Neural progenitor cell (in vitro differentiated cells): ENCODE data around the gene DCAF4. TPM values are rescaled to one million over a fixed set of nuclear protein-coding genes. Genes with fewer than 3 reads are reported as not detected.

Experiments
- DNase-seq: peaks from one replicate; pipeline ENCODE4 v3.0.0-alpha.2; 2016; ENCODE audit warnings: low spot score
- H2AFZ ChIP-seq: fragments of 200-600 bp; sonication (generic); replicated peaks from 2 replicates; pipeline ENCODE4 v1.6.1; 2016; ENCODE audit warnings: antibody characterized with exemption
- H3F3A ChIP-seq: fragments of 200-600 bp; sonication (generic); 2 replicates; pipeline ENCODE4 v1.6.1; 2016; ENCODE audit warnings: antibody characterized with exemption, low read depth
- H3K27ac ChIP-seq: fragments of 200-600 bp; sonication (generic); 2 replicates; pipeline ENCODE4 v1.5.1; 2016; ENCODE audit warnings: mild to moderate bottlenecking
- H3K27me3 ChIP-seq: fragments of 200-600 bp; sonication (generic); 2 replicates; pipeline ENCODE4 v1.6.1; 2016; ENCODE audit warnings: mild to moderate bottlenecking, moderate library complexity
- H3K36me3 ChIP-seq: fragments of 200-600 bp; sonication (generic); 2 replicates; pipeline ENCODE4 v1.5.1; 2016
- H3K4me1 ChIP-seq: fragments of 200-600 bp; sonication (generic); 2 replicates; pipeline ENCODE4 v1.6.1; 2016; ENCODE audit warnings: mixed run types
- H3K4me2 ChIP-seq: fragments of 200-600 bp; sonication (generic); 2 replicates; pipeline ENCODE4 v1.6.1; 2016
- H3K4me3 ChIP-seq: fragments of 200-600 bp; sonication (generic); 2 replicates; pipeline ENCODE4 v1.5.1; 2016
- H3K79me2 ChIP-seq: fragments of 200-600 bp; sonication (generic); 2 replicates; pipeline ENCODE4 v1.6.1; 2016; ENCODE audit warnings: low read depth
- H3K9ac ChIP-seq: fragments of 200-600 bp; sonication (generic); 2 replicates; pipeline ENCODE4 v1.6.1; 2016
- H3K9me3 ChIP-seq: fragments of 200-600 bp; sonication (generic); 2 replicates; pipeline ENCODE4 v1.5.1; 2016; ENCODE audit warnings: low read depth
- H4K20me1 ChIP-seq: fragments of 200-600 bp; sonication (generic); 2 replicates; pipeline ENCODE4 v1.6.1; 2016; ENCODE audit warnings: low read depth
- H3K27ac Mint-ChIP-seq: 3 replicates; pipeline ENCODE4 v1.8.0; 2021; ENCODE audit warnings: mixed read lengths
- H3K27me3 Mint-ChIP-seq: 2 replicates; pipeline ENCODE4 v1.8.0; 2022; ENCODE audit warnings: low read depth, mild to moderate bottlenecking, inconsistent platforms, moderate library complexity, mixed read lengths; ENCODE audit not compliant: insufficient read depth
- H3K36me3 Mint-ChIP-seq: 3 replicates; pipeline ENCODE4 v1.8.0; 2021; ENCODE audit warnings: mixed read lengths
- H3K4me1 Mint-ChIP-seq: 3 replicates; pipeline ENCODE4 v1.8.0; 2021; ENCODE audit warnings: mixed read lengths
- H3K4me3 Mint-ChIP-seq: 3 replicates; pipeline ENCODE4 v1.8.0; 2021; ENCODE audit warnings: mild to moderate bottlenecking, moderate library complexity, mixed read lengths
- H3K9me3 Mint-ChIP-seq: 3 replicates; pipeline ENCODE4 v1.8.0; 2020; ENCODE audit warnings: mixed read lengths
- EZH2 ChIP-seq: fragments of 200-600 bp; sonication (generic); IDR thresholded peaks from 2 replicates; pipeline ENCODE4 v1.6.1; 2017; ENCODE audit warnings: antibody characterized with exemption, mild to moderate bottlenecking, moderate library complexity
- EZH2phosphoT487 ChIP-seq: fragments of 200-600 bp; sonication (generic); IDR thresholded peaks from 2 replicates; pipeline ENCODE4 v1.6.1; 2017; ENCODE audit warnings: antibody characterized with exemption
- total RNA-seq: library from RNA; depleted of rRNA; stranded (reverse); fragments of >200 nt; gene quantifications from 2 replicates; pipeline ENCODE4 v1.2.3, GENCODE V29; 2015; ENCODE audit warnings: low replicate concordance
- TF ChIP-seq, protein P1 (sequence below): fragments of 200-600 bp; sonication (generic); IDR thresholded peaks from 2 replicates; pipeline ENCODE4 v1.5.1; 2017; ENCODE audit warnings: antibody characterized with exemption, mild to moderate bottlenecking

The DCAF4 gene
- total RNA-seq, 1 donor from 2014 or later, result 3.7 TPM

DNA sequence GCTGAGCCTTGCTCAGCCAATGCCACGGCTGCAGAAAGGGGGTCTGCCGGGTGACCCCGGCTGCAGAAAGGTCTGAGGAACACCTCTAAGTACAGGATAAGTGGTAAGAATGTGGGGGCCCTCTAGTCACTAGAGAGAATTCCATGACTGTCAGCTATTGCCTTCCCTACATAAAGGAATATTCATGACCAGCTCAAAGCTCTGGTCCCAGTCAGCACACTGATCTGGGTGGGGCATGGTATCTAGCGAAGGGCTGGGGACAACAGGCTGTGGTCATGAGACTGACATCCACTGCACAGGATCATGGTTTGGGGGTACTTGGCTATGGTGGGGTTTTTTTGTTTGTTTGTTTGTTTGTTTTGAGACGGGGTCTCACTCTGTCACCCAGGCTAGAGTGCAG lies 42.1 kb downstream of the DCAF4 start:
- Histone ChIP-seq H3K27me3 (no peaks in the 10 kb centered on the region), H3K9ac (no peak overlapping the region), H3K36me3 (no peaks in the 10 kb centered on the region), H3K4me3 (no peak overlapping the region), H3K4me1 (no peaks in the 10 kb centered on the region), H3K9me3 (no peaks in the 10 kb centered on the region), H3K4me2 (no peak overlapping the region), H3K27ac (no peak overlapping the region), H2AFZ (no peak overlapping the region), H3K79me2 (no peaks in the 10 kb centered on the region), H4K20me1 (no peaks in the 10 kb centered on the region), H3F3A (no peaks in the 10 kb centered on the region)
- peaks cover 8% of the 10 kb centered on the region for H3K36me3 Mint-ChIP-seq
- DNase-seq, result no peak
- peak overlapping the region; percentile 53 for H3K27ac Mint-ChIP-seq
- peaks cover 6% of the 10 kb centered on the region for H3K4me1 Mint-ChIP-seq
- peaks cover 5% of the 10 kb centered on the region for H3K27me3 Mint-ChIP-seq
- H3K9me3 Mint-ChIP-seq, result no peaks in the 10 kb centered on the region
- TF ChIP-seq, protein P1, sequence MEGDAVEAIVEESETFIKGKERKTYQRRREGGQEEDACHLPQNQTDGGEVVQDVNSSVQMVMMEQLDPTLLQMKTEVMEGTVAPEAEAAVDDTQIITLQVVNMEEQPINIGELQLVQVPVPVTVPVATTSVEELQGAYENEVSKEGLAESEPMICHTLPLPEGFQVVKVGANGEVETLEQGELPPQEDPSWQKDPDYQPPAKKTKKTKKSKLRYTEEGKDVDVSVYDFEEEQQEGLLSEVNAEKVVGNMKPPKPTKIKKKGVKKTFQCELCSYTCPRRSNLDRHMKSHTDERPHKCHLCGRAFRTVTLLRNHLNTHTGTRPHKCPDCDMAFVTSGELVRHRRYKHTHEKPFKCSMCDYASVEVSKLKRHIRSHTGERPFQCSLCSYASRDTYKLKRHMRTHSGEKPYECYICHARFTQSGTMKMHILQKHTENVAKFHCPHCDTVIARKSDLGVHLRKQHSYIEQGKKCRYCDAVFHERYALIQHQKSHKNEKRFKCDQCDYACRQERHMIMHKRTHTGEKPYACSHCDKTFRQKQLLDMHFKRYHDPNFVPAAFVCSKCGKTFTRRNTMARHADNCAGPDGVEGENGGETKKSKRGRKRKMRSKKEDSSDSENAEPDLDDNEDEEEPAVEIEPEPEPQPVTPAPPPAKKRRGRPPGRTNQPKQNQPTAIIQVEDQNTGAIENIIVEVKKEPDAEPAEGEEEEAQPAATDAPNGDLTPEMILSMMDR, result no peak
- TF ChIP-seq EZH2phosphoT487 (no peak), EZH2 (no peak)
- H3K4me3 Mint-ChIP-seq, result no peak overlapping the region

DNA sequence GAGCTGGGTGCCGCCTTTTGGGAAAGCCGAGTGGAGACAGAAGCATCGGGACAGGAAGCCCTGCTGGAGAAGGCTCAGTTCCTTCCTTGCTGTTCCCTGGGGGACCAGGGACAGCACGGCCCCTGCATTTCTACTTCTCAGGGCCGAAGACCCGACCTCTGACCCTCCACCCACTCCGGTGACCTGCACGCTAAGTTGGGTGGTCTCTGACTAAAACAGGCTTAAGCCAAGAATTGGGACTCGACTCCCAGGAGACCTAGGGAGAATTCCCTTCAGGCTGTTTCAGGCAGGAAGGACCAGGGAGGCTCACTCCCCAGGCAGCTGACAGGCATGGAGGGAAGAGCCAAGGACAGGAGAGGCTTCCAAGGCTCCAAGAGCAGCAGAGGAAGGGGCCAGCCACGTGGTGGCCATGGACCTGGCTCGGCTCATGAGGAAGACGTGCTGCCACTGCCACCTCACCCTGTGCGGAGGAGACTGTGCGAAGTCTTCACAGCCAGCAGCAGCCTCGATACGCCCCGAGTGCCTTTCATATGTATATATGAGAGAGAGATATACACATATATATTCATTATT lies 43.9 kb downstream of the DCAF4 start:
- H3K27me3 ChIP-seq, result no peaks in the 10 kb centered on the region
- H3K9me3 Mint-ChIP-seq, result no peaks in the 10 kb centered on the region
- peak overlapping the region; percentile 42 for H3K27ac Mint-ChIP-seq

DNA sequence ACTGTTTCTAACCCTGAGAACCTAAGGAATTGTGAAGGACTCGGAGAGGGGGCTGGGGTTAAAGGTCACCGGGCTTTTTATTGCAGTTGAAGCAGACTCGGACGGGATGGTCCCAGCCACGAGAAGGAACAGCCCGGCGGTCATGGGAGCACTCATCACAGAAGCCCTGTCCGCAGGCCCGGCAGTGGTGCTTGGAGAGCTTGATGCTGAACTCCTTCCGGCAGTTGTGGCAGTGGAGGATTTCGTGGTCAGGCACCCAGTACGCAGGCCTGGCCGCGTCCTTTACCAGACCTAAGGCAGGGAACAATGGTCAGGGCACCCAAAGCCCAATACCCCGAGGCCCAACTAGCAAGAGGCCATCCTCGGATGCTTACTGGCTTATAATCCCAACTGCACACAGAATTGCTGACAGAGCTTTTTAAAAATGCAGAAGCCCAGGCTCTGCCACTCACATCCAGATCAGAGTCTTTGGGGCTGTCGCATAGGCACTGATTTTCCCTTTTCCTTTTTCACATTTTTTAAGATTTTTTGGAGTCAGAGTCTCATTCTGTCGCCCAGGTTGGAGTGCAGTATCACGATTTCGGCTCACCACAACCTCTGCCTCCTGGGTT lies 44.7 kb downstream of the DCAF4 start:
- no peaks in the 10 kb centered on the region for H3K79me2 ChIP-seq
- no peak overlapping the region for H3K4me3 ChIP-seq
- H3F3A ChIP-seq, result no peaks in the 10 kb centered on the region
- no peaks in the 10 kb centered on the region for H3K36me3 ChIP-seq
- Mint-ChIP-seq H3K4me1 (peaks cover 6% of the 10 kb centered on the region), H3K9me3 (no peaks in the 10 kb centered on the region), H3K4me3 (no peak overlapping the region), H3K27me3 (peaks cover 2% of the 10 kb centered on the region), H3K36me3 (peaks cover 22% of the 10 kb centered on the region), H3K27ac (no peak overlapping the region)
- H3K9ac ChIP-seq, result no peak overlapping the region
- H3K27ac ChIP-seq, result no peak overlapping the region
- no peak overlapping the region for H3K4me2 ChIP-seq
- TF ChIP-seq EZH2 (no peak), EZH2phosphoT487 (no peak)
- TF ChIP-seq, protein P1, result no peak
- no peaks in the 10 kb centered on the region for H4K20me1 ChIP-seq
- no peaks in the 10 kb centered on the region for H3K9me3 ChIP-seq
- DNase-seq, result no peak
- no peaks in the 10 kb centered on the region for H3K4me1 ChIP-seq
- no peak overlapping the region for H2AFZ ChIP-seq
- no peaks in the 10 kb centered on the region for H3K27me3 ChIP-seq

More for the DNA sequence above, 43.9 kb downstream of the DCAF4 start:
- Histone ChIP-seq H3K79me2 (no peaks in the 10 kb centered on the region), H3K9me3 (no peaks in the 10 kb centered on the region), H3K4me1 (no peaks in the 10 kb centered on the region), H2AFZ (no peak overlapping the region), H3F3A (no peaks in the 10 kb centered on the region), H3K4me2 (no peak overlapping the region), H4K20me1 (no peaks in the 10 kb centered on the region), H3K36me3 (no peaks in the 10 kb centered on the region), H3K9ac (no peak overlapping the region), H3K27ac (no peak overlapping the region), H3K4me3 (no peak overlapping the region)
- Mint-ChIP-seq H3K4me3 (no peak overlapping the region), H3K4me1 (peaks cover 6% of the 10 kb centered on the region), H3K36me3 (peaks cover 16% of the 10 kb centered on the region), H3K27me3 (peaks cover 2% of the 10 kb centered on the region)
- DNase-seq, result no peak
- TF ChIP-seq EZH2, result no peak
- TF ChIP-seq, protein P1, result no peak
- no peak for TF ChIP-seq EZH2phosphoT487
